GM18861 (cell line): ENCODE data around the gene COPG1.

Source experiments
- ATAC-seq: cut with Tn5 transposase; IDR thresholded peaks from one replicate; pipeline ENCODE4 v1.9.1; 2021; ENCODE audit not compliant: unreplicated experiment

Gene COPG1

GRCh38 chr3:129278439-129278965 lies 29.1 kb downstream of the COPG1 start, which contains the start of gene HMCES:
Gene HMCES, plus strand, starts transcription at chr3:129278870. Its CDS starts 863 bp downstream, at chr3:129279733.
- ATAC-seq: peak; percentile 27

GRCh38 chr3:129278966-129279906 lies 29.8 kb downstream of the COPG1 start:
- no peak for ATAC-seq

GRCh38 chr3:129280183-129280582 lies 30.8 kb downstream of the COPG1 start:
- no peak for ATAC-seq

- ATAC-seq: no peak
Measured at GRCh38 chr3:129281726-129282125, 32.3 kb downstream of the COPG1 start.

- peak; percentile 74 for ATAC-seq
Measured at GRCh38 chr3:129282727-129283327, 33.4 kb downstream of the COPG1 start.

- ATAC-seq: no peak
Measured at GRCh38 chr3:129286081-129286480, 36.7 kb downstream of the COPG1 start.

GRCh38 chr3:129288446-129288845 lies 39.0 kb downstream of the COPG1 start:
- no peak for ATAC-seq

GRCh38 chr3:129289201-129289921 lies 40.0 kb downstream of the COPG1 start:
- no peak for ATAC-seq

GRCh38 chr3:129291236-129291886 lies 42.0 kb downstream of the COPG1 start:
- no peak for ATAC-seq

GRCh38 chr3:129295286-129295685 lies 45.9 kb downstream of the COPG1 start:
- no peak for ATAC-seq

GRCh38 chr3:129304146-129304961 lies 54.9 kb downstream of the COPG1 start:
- no peak for ATAC-seq

GRCh38 chr3:129304962-129305222 lies 55.5 kb downstream of the COPG1 start:
- no peak for ATAC-seq

GRCh38 chr3:129305592-129306091 lies 56.2 kb downstream of the COPG1 start:
- ATAC-seq: no peak

- no peak for ATAC-seq
Measured at GRCh38 chr3:129308636-129309035, 59.2 kb downstream of the COPG1 start.

- no peak for ATAC-seq
Measured at GRCh38 chr3:129310111-129311011, 61.0 kb downstream of the COPG1 start.

- no peak for ATAC-seq
Measured at GRCh38 chr3:129311054-129311902, 61.9 kb downstream of the COPG1 start.

GRCh38 chr3:129312021-129312639 lies 62.7 kb downstream of the COPG1 start:
- no peak for ATAC-seq
